ENCODE data around the gene MYOD1.

DNA sequence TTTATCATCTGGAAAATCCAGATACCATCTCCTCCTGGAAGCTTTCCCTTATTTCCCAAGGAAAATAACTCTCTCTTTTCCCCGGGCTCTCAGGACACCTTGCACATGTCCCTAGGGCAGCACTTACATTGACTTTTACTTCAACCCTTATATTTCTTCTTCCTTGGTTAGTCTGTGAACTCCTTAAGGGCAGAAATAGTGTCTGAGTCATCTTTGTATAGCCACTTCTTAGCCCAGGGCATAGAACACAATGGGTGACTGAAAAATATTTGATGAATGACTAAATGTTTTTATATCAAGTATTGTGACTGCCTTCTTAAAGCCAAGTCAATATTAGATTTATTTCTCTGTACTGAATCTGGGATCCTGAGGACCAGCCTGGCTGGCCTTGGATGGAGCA, 45.4 kb upstream of the MYOD1 start:
- TF ChIP-seq, protein P1, sequence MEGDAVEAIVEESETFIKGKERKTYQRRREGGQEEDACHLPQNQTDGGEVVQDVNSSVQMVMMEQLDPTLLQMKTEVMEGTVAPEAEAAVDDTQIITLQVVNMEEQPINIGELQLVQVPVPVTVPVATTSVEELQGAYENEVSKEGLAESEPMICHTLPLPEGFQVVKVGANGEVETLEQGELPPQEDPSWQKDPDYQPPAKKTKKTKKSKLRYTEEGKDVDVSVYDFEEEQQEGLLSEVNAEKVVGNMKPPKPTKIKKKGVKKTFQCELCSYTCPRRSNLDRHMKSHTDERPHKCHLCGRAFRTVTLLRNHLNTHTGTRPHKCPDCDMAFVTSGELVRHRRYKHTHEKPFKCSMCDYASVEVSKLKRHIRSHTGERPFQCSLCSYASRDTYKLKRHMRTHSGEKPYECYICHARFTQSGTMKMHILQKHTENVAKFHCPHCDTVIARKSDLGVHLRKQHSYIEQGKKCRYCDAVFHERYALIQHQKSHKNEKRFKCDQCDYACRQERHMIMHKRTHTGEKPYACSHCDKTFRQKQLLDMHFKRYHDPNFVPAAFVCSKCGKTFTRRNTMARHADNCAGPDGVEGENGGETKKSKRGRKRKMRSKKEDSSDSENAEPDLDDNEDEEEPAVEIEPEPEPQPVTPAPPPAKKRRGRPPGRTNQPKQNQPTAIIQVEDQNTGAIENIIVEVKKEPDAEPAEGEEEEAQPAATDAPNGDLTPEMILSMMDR (conservative IDR thresholded peaks at IDR 0.05): no peak
- TF ChIP-seq ZFX (IDR thresholded peaks at IDR 0.05): no peak
